NCI-H187 (cell line): Measurements from ENCODE around the gene MTX3.

ENCODE experiments used
- DNase-seq, 2 experiments: peaks; one replicate each; lab custom pipeline; 2025; lab: John Stamatoyannopoulos, UW

The MTX3 gene

GRCh38 chr5:79936002-79936645 lies 54.9 kb downstream of the MTX3 start:
- DNase-seq = no peak

GRCh38 chr5:79934681-79935080 lies 56.4 kb downstream of the MTX3 start:
- no peak for DNase-seq

GRCh38 chr5:79932510-79933504 lies 58.3 kb downstream of the MTX3 start:
- no peak for DNase-seq

- DNase-seq = no peak
Measured at GRCh38 chr5:79931866-79932265, 59.2 kb downstream of the MTX3 start.

GRCh38 chr5:79931409-79931808 lies 59.7 kb downstream of the MTX3 start:
- no peak for DNase-seq

- DNase-seq = peak; percentile 70 to 81
Measured at GRCh38 chr5:79929095-79929494, 62.0 kb downstream of the MTX3 start.
